ENCODE data around the gene CPZ.
"Not testable (repeated sequence)": the region's sequence is repeated elsewhere in the genome, so short reads cannot be mapped to it uniquely, and the experiment has no call there.

The CPZ gene

DNA sequence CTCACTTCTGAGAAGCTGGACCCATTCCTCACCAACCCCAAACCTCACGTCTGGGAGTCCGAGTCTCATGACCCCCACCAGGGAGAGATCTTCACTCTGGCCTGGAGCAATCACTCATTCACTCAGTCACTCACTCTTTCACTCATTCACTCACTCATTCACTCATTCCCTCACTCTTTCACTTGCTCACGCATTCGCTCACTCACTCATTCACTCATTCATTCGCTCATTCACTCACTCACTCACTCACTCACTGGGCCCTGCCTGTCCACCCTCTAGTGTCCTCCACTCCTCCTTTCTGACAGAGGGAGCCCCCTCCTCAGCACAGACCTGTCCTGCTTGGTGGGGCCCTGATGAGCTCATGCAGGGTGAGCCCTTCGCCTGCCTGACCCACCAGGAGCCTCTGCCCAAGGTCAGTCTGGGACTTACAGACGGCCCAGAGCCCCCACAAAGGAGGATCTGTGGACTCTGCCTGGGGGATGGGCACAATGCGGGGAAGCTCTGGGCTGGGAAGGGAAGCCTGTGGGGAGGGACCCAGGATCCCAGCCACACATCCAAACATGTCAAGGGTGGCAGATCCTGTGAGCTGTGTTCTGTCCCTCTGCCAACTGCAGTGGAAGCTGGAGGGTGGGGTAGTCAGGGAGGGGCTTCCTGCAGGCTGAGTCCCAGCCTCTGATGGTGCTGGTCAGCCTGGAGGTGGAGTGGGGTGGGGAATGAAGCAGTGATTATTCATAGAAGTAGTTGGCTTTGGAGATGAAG, 18.5 kb downstream of the CPZ start:
- DNase-seq (ENCODE audit: low spot score): no peak

DNA sequence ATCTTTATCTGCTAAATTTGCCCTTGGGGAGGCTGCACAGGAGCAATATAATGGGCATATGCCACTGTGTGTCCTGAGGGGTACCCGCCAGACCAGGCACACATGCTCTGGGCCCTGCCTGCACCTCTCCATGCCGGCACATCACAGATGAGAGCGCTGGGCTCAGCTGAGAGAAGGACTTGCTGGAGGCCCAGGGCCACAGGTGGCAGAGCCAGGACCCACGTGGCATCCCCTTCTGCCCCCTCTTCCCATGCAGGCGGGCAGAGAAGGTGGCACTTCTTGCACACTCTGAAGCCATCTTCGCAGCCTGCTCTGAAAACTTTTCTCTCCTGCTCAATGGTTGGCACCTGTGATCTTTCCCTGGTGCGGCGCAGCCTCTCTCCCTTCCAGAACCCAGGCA, 20.1 kb downstream of the CPZ start:
- DNase-seq (ENCODE audit: low spot score): no peak

DNA sequence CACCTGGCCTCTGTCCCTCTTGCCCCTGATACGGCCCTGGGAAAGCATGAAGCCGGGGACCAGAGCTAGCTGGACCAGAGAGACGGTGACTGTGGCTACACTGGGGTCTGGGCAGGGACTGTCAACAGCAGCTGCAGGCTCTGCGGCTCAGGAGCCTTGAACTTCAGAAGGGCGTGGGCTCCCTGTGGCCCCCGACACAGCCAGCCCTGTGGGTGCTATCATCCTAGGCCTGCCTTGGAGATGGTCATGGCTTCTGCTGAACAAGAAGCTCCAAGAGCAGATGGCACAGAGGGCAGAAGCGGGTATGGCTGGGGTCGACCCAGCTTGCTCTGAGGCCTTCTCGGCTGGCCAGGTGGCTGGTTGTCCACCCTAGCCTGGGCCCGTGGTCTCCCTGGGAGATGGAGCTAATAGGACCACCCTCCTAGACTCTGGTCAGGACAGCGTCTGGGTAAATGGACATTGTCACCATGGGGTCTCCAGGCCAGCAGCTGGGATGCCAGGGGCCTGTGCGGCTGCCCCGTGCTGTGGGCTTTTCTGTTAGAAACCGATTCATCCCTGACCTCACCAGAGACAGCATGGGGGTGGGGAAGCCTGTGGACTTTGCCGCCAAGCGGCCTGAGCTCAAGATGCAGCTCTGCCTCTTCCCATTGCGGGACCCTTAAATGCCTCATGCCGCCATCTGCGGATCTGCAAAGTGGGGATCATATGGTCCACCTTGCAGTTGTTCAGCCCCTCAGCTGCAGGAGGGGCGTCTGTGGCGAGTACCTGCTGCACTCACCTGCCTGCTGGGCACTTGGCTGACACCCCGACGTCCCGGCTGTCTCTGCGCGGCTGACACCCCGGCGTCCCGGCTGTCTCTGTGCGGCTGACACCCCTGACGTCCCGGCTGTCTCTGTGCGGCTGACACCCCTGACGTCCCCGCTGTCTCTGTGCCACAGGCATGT, 21.1 kb downstream of the CPZ start:
- no peak for DNase-seq (ENCODE audit: low spot score)

DNA sequence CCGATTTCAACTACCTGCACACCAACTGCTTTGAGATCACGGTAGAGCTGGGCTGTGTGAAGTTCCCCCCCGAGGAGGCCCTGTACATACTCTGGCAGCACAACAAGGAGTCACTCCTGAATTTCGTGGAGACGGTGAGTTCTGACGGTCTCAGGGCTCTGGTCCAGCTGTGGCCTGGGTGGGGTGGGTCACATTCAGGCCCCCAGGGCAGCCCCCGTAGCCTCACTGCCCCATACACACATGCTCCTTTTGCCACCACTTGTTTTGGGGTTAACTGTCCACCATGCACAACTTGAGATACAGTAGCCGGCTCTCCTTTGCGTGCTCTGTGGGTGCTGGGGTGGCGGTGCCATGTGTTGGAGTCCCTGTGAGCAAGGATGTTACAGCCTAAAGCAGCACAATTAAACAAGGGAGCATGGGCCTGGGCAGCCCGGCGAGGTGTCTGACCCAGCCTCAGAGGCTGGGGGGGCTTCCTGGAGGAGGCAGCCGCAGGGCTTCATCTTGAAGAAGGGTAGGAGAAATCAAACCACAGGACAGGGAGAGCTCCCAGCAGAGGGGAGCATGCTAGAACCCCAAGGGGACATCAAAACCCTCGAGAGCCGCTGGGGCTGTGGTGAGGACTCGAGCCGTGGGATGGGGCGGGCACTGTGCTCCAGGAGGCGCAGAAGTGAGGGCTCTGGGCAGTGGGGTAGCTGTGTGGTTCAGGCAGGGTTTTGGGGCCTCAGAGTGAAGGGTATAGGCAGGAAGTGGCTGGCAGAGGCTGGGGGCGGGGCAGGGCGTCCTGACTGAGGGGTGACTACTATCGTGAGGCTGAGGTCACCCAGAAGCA, 22.0 kb downstream of the CPZ start:
- DNase-seq (ENCODE audit: low spot score): no peak

DNA sequence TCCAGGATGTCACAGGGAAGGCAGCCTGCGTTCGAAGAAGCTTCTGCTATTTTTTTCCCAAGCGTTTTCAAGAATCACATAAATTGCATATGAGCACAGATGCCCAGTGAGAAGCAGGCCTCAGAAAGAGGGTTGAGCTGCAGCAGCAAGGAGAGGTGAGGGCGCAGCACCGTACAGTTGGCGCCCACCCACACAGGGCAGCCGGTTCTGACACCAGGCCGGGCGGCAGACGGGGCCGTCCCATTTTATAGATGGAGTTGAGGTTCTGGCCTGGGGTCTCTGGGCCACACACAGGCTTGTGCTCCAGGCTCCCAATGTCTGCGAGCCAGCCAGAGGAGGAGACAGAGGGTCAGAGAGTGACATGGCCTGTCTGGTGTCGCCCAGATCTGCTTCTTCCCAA, 22.8 kb downstream of the CPZ start:
- DNase-seq (ENCODE audit: low spot score): no peak

DNA sequence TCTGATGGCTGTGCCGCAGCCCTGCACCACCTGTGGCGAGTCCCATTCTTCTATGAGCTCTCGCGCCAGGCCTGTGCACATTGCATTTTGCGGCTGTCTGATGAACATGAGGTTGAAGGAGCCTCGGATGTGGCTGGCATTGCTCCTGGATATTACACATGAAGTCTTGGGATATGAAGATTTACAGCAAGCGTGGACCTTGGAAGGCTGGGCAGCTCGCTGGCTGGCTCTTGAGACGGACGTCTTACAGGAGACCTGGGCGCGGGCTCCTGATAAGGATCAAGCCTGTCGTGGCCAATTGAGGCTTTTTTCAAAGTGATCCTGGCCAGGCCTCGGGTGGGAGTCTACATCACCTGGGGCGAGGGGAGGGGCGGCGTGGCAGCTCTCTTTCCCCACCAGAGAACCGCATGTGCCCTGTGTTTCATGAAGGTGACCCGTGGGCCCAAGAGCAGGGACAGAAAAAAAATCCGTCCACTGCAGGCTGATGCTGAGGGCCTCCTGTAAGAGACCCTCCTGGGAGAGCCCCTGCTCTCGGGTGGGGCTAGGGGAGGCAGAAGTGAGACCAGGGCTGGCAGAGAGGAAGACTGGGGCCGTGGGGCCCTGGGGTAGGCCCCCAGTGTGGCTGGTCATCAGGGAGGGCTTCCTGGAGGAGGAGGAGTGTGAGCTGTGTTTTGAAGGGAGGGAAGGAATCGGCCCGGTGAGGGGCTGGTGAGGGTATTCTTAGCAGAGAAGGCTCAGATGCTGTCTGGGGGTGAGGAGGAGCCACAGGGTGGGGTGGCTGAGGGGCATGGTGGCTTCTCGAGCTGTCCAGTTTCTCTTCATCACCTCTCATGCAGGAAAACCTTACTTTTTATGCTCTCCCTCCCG, 23.6 kb downstream of the CPZ start:
- DNase-seq (ENCODE audit: low spot score): no peak

DNA sequence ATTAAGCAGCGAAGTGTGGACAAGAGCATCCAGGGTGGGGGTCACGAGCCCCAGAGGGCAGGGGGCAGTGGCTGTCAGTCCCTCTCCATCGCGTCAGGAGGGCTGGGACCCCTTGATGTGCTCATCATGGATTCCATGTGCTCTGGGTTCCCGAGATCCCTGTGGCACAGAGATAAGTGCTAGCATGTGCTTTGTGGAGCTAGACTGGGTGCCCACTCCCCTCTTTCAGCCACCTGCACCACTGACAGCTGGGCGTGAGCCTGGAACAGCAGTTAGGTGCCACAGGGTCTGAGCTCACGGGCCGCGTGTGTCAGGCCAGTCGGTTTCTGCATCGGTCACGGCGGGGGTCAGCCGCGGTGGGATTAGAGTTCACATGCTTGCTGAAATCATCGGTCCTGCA, 24.3 kb downstream of the CPZ start:
- DNase-seq (ENCODE audit: low spot score): no peak

DNA sequence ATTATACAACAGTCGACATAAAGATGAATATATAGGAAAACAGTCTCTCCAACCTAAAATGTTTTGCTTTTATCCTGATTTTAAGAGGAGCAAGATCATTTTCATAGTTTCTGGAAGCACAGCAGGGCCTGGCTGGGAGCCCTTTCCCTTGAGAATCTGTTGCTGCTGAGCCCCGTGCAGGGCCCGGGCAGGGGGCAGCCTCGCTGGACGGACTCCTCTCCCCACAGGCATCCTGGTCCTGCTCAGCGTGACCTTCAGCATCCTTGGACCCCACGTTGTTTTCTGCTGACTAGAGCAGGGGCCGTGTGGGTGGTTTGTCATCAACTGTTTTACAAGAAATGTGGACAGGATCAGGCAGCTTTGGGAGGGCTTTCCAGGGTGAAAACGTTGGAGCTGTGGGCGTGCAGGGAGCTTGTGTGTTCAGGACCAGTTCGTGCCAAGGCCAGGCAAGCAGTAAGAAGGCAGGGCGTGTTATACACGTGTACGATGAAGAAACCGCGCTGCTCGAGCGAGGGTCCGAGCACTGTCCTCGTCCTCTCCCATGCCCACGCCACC, 25.0 kb downstream of the CPZ start:
- no peak for DNase-seq (ENCODE audit: low spot score)

DNA sequence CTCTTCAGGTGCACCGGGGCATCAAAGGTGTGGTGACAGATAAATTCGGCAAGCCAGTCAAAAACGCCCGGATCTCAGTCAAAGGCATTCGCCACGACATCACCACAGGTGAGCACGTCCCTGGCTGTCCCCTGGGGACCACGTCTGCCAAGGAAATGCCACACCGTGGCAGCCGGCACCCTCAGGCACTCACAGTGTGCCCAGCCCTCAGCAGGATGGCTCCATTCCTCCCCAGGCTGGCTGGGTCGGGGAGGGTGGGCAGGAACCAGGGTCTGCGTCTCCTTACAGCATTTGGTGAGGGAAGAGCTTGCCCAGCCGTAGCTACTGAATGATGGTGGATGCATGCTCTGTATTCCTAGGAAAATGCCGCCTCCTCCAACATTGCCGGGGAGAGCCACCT, 25.9 kb downstream of the CPZ start:
- no peak for DNase-seq (ENCODE audit: low spot score)

DNA sequence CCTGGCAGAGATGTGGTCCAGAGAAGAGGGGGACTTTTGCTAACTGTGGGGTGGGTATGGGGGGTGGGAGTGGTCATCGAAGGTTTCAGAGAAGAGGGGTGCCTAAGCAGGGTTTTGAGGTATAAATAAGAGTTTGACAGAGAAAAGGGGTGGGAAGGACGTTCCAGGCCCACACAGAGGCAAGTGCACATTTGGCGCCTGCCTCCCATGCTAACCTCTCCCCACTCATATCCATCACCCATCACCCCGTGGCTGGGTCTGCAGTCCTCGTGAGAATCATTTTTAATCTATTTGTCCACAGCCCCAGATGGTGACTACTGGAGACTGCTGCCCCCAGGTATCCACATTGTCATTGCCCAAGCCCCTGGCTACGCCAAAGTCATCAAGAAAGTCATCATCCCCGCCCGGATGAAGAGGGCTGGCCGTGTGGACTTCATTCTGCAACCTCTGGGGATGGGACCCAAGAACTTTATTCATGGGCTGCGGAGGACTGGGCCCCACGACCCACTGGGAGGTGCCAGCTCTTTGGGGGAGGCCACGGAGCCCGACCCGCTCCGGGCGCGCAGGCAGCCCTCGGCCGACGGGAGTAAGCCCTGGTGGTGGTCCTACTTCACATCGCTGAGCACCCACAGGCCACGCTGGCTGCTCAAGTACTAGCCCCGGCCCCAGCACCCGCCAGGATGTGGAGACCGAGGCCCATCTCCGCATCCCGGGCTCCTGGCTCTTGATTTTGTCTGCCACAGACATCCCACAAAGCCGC, 26.6 kb downstream of the CPZ start:
- DNase-seq (ENCODE audit: low spot score): no peak

DNA sequence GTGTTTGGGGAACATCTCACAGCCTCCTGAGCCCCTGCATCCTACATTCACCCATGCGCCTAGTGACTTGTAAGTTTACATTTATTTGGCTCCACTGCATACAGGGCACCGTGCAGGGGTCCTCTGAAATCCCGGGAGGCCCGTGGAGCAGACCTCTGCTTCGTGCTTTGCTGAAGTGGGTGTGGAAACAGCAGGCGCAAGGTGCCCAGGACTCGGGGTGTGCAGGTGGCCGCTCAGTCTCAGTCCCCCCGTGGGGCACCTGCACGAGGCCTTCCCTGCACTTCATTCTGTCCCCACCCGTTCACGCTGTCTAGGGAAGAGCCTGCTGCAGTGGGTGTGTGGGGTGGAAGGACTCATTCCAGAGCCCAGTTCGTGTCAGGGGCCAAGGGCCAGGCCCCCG, 28.6 kb downstream of the CPZ start:
- DNase-seq (ENCODE audit: low spot score): not testable (repeated sequence)

DNA sequence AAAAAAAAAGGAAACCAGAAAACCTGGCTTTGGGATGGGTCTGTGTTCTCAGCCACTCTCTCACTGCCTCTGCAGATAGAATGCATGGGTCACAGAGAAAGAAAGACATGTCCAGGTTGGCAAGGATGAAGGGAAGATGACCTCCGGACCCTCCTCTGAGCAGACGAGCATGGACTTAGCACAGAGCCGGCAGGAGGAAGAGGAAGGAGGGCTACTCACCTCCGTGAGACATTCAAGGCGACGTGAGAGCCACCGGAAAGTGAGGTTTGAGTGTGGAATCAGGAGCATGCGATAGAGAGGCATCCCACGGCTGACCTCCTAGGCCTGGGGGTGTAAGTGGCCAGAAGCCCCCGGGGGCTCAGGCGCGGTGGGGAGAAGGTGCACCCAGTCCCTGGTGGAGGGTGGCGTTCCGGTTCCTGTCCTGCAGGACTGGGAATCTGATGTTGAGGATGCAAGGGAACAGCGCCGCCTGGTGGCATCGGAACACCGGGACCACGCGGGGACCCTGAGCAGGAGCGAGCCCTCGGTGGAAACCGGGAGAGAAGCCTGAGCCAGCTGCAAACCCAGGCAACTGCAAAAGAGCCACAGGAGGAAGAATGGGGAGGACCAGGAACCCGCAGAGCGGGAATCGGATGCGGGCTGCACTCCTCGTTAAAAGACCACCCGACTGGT, 32.2 kb downstream of the CPZ start:
- not testable (repeated sequence) for DNase-seq (ENCODE audit: low spot score)

DNA sequence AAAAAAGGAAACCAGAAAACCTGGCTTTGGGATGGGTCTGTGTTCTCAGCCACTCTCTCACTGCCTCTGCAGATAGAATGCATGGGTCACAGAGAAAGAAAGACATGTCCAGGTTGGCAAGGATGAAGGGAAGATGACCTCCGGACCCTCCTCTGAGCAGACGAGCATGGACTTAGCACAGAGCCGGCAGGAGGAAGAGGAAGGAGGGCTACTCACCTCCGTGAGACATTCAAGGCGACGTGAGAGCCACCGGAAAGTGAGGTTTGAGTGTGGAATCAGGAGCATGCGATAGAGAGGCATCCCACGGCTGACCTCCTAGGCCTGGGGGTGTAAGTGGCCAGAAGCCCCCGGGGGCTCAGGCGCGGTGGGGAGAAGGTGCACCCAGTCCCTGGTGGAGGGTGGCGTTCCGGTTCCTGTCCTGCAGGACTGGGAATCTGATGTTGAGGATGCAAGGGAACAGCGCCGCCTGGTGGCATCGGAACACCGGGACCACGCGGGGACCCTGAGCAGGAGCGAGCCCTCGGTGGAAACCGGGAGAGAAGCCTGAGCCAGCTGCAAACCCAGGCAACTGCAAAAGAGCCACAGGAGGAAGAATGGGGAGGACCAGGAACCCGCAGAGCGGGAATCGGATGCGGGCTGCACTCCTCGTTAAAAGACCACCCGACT, 37.8 kb downstream of the CPZ start:
- not testable (repeated sequence) for DNase-seq (ENCODE audit: low spot score)

DNA sequence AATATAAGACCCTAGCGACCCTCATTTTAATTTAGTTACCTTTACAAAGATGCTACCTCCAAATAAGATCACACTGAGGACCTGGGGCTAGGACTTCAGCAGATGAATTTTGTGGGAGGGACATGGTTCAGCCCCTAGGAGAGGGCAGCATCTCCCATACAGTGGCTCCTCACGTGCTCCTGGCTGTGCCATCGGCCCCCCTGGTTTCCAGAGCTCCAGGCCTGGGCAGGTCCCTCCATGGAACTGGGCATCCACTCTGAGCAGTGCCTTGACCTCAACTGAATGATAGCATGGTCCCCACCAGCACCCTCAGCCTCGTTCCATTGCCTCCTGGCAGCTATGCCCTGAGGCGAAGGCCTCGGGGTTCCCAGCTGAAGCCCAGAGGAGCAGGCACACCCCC, 39.3 kb downstream of the CPZ start:
- not testable (repeated sequence) for DNase-seq (ENCODE audit: low spot score)

DNA sequence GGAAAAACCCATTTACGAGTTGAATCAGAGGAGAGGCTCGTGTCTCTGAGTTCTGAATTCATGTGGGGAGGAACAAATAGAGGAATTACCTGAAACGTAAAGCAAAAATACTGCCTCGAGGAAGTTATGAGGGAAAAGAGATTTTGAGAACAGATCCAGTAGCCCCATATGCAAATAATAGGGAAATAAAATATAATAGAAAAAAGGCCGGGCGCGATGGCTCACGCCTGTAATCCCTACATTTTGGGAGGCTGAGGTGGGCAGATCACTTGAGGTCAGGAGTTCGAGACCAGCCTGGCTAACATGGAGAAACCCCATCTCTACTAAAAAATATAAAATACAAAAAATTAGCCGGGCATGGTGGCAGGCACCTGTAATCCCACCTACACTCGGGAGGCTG, 42.2 kb downstream of the CPZ start:
- not testable (repeated sequence) for DNase-seq (ENCODE audit: low spot score)

DNA sequence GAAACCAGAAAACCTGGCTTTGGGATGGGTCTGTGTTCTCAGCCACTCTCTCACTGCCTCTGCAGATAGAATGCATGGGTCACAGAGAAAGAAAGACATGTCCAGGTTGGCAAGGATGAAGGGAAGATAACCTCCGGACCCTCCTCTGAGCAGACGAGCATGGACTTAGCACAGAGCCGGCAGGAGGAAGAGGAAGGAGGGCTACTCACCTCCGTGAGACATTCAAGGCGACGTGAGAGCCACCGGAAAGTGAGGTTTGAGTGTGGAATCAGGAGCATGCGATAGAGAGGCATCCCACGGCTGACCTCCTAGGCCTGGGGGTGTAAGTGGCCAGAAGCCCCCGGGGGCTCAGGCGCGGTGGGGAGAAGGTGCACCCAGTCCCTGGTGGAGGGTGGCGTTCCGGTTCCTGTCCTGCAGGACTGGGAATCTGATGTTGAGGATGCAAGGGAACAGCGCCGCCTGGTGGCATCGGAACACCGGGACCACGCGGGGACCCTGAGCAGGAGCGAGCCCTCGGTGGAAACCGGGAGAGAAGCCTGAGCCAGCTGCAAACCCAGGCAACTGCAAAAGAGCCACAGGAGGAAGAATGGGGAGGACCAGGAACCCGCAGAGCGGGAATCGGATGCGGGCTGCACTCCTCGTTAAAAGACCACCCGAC, 43.5 kb downstream of the CPZ start:
- not testable (repeated sequence) for DNase-seq (ENCODE audit: low spot score)

DNA sequence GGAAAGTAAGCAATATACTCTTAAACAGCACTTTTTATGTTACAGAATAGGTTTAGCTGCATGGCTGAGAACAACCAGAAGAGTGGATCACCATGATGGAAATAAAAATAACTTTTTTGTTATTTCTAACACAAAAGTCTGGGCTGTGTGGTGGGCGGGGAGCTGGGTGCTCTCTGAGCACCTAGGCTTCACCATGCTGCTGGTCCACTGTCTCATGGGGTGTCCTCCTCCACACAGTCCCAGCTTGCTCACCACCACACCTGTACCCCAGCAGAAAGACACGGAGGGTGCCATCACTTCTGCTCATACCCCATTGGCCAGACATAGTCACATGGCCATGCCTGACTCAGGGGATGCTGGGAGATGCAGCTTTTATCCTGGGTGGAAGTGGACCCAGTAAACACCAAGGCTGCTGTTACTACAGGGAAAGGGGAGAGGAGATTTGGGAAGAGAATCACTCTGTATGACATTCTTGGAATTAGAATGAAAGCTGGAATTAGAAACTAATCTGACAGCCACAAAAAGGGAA, 45.0 kb downstream of the CPZ start:
- no peak for DNase-seq (ENCODE audit: low spot score)

DNA sequence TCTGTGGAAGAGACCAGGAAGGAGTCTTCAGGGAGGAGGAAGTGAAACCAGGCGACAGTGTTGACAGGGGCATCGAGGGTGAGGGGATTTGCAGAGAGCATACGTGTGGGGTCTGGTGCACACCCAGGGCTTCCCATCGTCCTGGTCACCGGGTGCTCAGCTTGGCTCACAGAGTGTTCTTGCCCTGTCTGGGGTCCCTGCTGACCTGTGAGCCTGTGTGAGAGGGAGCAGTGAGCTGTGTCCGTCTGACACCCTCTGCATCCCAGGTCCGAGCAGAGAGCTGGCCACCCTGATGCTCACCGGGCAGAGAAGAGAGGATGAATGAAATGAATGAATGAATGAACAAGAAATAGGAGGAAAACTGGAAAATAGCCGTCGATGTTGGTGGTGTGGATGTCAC, 46.5 kb downstream of the CPZ start:
- no peak for DNase-seq (ENCODE audit: low spot score)
